Mesenchymal stem cell (in vitro differentiated cells and primary cell): ENCODE data around the gene NME5.

Experiments
- DNase-seq: peaks from one replicate; pipeline ENCODE4 v3.0.0-alpha.2; 2013
- H2AFZ ChIP-seq: one replicate; pipeline ENCODE4 v1.6.1; 2013; ENCODE audit warnings: low read depth, mild to moderate bottlenecking, control low read depth, inconsistent platforms, low read length, moderate library complexity
- H2AK5ac ChIP-seq: 2 replicates; pipeline ENCODE4 v1.6.1; 2013; ENCODE audit warnings: low read length, moderate library complexity, mild to moderate bottlenecking, inconsistent platforms; ENCODE audit not compliant: severe bottlenecking
- H2BK120ac ChIP-seq: one replicate; pipeline ENCODE4 v1.6.1; 2013; ENCODE audit warnings: low read depth, mild to moderate bottlenecking, inconsistent platforms, low read length, moderate library complexity
- H2BK12ac ChIP-seq, 2 experiments: one replicate each; pipeline ENCODE4 v1.6.1; 2013; ENCODE audit warnings: inconsistent platforms in 2 of 2, low read length in 2 of 2, mild to moderate bottlenecking in 2 of 2, moderate library complexity in 2 of 2, control low read depth in 1 of 2
- H2BK15ac ChIP-seq: one replicate; pipeline ENCODE4 v1.6.1; 2013; ENCODE audit warnings: mild to moderate bottlenecking, low read depth, inconsistent platforms; ENCODE audit not compliant: poor library complexity, severe bottlenecking
- H2BK5ac ChIP-seq: 2 replicates; pipeline ENCODE4 v1.6.1; 2013; ENCODE audit warnings: low read depth, mild to moderate bottlenecking, low read length, control low read depth, inconsistent platforms; ENCODE audit not compliant: poor library complexity, severe bottlenecking
- H3K14ac ChIP-seq, 2 experiments: one replicate each; pipeline ENCODE4 v1.6.1; 2013; ENCODE audit warnings: inconsistent platforms in 2 of 2, low read length in 2 of 2, control low read depth in 1 of 2, mild to moderate bottlenecking in 1 of 2, moderate library complexity in 1 of 2
- H3K18ac ChIP-seq, 2 experiments: one replicate each; pipeline ENCODE4 v1.6.1; 2013; ENCODE audit warnings: inconsistent platforms in 2 of 2, low read length in 2 of 2, control low read depth in 1 of 2, low read depth in 1 of 2, mild to moderate bottlenecking in 1 of 2
- H3K23ac ChIP-seq, 2 experiments: one replicate each; pipeline ENCODE4 v1.6.1; 2013; ENCODE audit warnings: inconsistent platforms in 2 of 2, low read length in 2 of 2, mild to moderate bottlenecking in 2 of 2, moderate library complexity in 2 of 2, control low read depth in 1 of 2
- H3K27ac ChIP-seq: 2 replicates; pipeline ENCODE4 v1.5.1; 2013; ENCODE audit warnings: mild to moderate bottlenecking, moderate library complexity, low read length, control low read depth, inconsistent platforms; ENCODE audit not compliant: poor library complexity, severe bottlenecking
- H3K27me3 ChIP-seq, 2 experiments: 2 replicates each; pipeline versions ENCODE4 v1.6.1 to v1.7.0; 2013; ENCODE audit warnings: low read length in 2 of 2, mild to moderate bottlenecking in 2 of 2, moderate library complexity in 2 of 2, control low read depth in 1 of 2, inconsistent platforms in 1 of 2; ENCODE audit not compliant: control insufficient read depth in 1 of 2, insufficient read depth in 1 of 2
- H3K36me3 ChIP-seq, 2 experiments: 2 replicates each; pipeline versions ENCODE4 v1.6.1 to v1.7.0; 2013; ENCODE audit warnings: low read length in 2 of 2, control low read depth in 1 of 2, inconsistent platforms in 1 of 2, low read depth in 1 of 2, mild to moderate bottlenecking in 1 of 2; ENCODE audit not compliant: insufficient read depth in 2 of 2, control insufficient read depth in 1 of 2
- H3K4ac ChIP-seq, 2 experiments: one replicate each; pipeline ENCODE4 v1.6.1; 2013; ENCODE audit warnings: inconsistent platforms in 2 of 2, low read length in 2 of 2, mild to moderate bottlenecking in 2 of 2, moderate library complexity in 2 of 2, control low read depth in 1 of 2, low read depth in 1 of 2
- H3K4me1 ChIP-seq: 2 replicates; pipeline ENCODE4 v1.6.1; 2013; ENCODE audit warnings: low read depth, low read length, control low read depth; ENCODE audit not compliant: control insufficient read depth, insufficient read depth
- H3K4me2 ChIP-seq: 2 replicates; pipeline ENCODE4 v1.6.1; 2013; ENCODE audit warnings: low read length, mild to moderate bottlenecking, inconsistent platforms; ENCODE audit not compliant: poor library complexity, severe bottlenecking
- H3K4me3 ChIP-seq, 2 experiments: 2 replicates each; pipeline versions ENCODE4 v1.5.1 to v1.7.0; 2013; ENCODE audit warnings: low read length in 2 of 2, mild to moderate bottlenecking in 2 of 2, control low read depth in 1 of 2, low read depth in 1 of 2; ENCODE audit not compliant: insufficient read depth in 1 of 2
- H3K79me1 ChIP-seq: replicated peaks from 2 replicates; pipeline ENCODE4 v1.6.1; 2013; ENCODE audit warnings: mild to moderate bottlenecking, control low read depth, low read length, inconsistent platforms; ENCODE audit not compliant: poor library complexity, severe bottlenecking
- H3K9ac ChIP-seq: 2 replicates; pipeline ENCODE4 v1.7.0; 2013; ENCODE audit warnings: mild to moderate bottlenecking, low read length, moderate library complexity
- H3K9me3 ChIP-seq: 2 replicates; pipeline ENCODE4 v1.7.0; 2013; ENCODE audit warnings: mild to moderate bottlenecking, low read length; ENCODE audit not compliant: control insufficient read depth
- H4K8ac ChIP-seq: one replicate; pipeline ENCODE4 v1.6.1; 2013; ENCODE audit warnings: inconsistent platforms, mild to moderate bottlenecking, low read length, moderate library complexity
- H4K91ac ChIP-seq: one replicate; pipeline ENCODE4 v1.6.1; 2013; ENCODE audit warnings: mild to moderate bottlenecking, low read length, inconsistent platforms
- WGBS: methylation state at CpG from one replicate; pipeline ENCODE4 v1.1.7; 2013; ENCODE audit warnings: mixed read lengths; 5-methylcytosine and 5-hydroxymethylcytosine counted together

Gene NME5

DNA sequence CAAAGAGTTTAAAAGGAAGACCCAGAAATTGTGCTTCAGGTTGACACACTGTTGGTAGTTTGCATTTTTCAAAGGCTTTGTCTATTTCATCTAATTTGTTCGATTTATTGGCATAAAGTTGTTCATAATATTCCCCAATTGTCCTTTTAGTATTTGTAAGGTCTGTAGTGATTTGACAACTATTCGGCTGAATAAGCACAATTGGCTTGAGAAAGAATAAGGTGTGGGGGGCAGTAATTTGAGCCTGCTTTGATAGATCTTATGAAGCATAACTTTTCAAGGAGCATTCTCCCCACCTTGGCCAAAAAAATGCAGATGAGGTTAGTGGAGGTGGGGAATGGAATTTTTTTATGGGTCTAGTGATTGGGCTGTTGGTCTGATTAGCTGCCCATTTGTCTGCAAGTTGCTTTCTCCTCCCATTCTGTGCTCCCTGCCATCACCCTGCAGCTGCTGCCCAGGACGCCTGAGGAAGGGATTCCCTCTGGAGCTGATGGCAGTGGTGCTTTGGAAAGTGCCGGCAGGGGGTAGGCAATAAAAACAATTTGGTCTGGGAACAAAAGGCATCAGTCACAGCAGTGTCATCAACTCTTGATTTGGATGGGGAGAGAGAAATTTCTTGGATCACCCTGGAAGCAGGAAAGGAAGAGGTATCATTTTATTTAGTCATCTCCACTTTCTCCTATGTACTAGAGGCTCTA lies 28.8 kb downstream of the NME5 start:
- H2AK5ac ChIP-seq: no peak overlapping the region
- no peak overlapping the region for H3K18ac ChIP-seq
- peaks cover 2% of the 10 kb centered on the region for H3K4me1 ChIP-seq
- 42% methylated on average over 4 of the region's 4 CpGs for WGBS
- no peak for DNase-seq
- no peak overlapping the region for H3K4ac ChIP-seq
- no peak overlapping the region for H2BK5ac ChIP-seq
- H2AFZ ChIP-seq: no peak overlapping the region
- no peaks in the 10 kb centered on the region for H3K79me1 ChIP-seq
- no peak overlapping the region for H4K91ac ChIP-seq
- no peak overlapping the region for H3K14ac ChIP-seq
- no peak overlapping the region for H3K4me2 ChIP-seq
- H3K23ac ChIP-seq: no peak overlapping the region
- H3K9me3 ChIP-seq: no peaks in the 10 kb centered on the region
- H3K9ac ChIP-seq: no peak overlapping the region
- H2BK15ac ChIP-seq: no peak overlapping the region
- H4K8ac ChIP-seq: no peak overlapping the region
- peaks cover 0 to 17% of the 10 kb centered on the region in 2 experiments for H3K27me3 ChIP-seq
- no peak overlapping the region for H3K27ac ChIP-seq
- no peak overlapping the region for H2BK120ac ChIP-seq
- H3K4me3 ChIP-seq: no peak overlapping the region
- no peaks in the 10 kb centered on the region for H3K36me3 ChIP-seq
- no peak overlapping the region for H2BK12ac ChIP-seq

DNA sequence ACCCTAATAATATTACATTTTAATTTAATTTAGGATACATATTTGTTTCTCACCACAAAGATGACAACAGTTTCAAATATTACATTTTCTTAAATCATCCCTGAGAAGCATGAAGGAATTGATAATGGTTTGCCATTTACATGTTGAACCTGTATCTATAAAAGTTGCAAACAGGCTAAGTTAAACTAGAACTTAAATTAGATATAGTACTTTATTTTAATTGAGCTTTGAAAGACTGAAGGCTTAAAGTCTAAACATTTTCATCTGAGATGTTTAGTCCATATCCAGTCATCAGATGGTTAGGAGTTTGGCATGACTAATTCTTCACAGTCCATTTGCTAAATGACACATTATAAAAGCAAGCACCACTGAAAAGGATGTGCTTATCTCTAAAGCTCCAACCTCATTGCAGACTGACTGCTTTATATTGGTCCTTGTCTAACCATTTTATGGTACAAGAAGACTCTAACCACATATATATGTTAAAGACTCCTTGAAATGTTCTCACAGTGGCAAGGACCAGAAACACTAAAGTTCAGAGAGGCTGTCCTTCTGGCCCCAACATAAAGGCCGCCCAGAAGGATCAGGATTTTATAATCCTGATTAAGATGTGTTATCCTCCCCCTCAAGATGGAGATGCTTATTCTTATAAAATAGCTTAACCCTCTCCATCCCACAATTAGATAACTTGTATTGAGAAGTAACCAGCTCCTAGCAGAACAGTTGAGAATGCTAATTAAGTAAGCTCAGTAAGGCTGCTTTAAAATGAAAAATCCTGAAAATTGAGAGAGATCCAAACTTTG lies 29.6 kb downstream of the NME5 start:
- Histone ChIP-seq H3K79me1 (no peaks in the 10 kb centered on the region), H2BK15ac (no peak overlapping the region), H3K14ac (no peak overlapping the region), H3K4me3 (no peak overlapping the region), H2BK5ac (no peak overlapping the region), H3K18ac (no peak overlapping the region), H2BK12ac (no peak overlapping the region), H3K36me3 (no peaks in the 10 kb centered on the region), H4K91ac (no peak overlapping the region), H3K27me3 (peaks cover 0 to 17% of the 10 kb centered on the region in 2 experiments), H3K4me2 (no peak overlapping the region), H2AK5ac (no peak overlapping the region), H3K9me3 (no peaks in the 10 kb centered on the region), H3K9ac (no peak overlapping the region), H3K4me1 (peaks cover 2% of the 10 kb centered on the region), H3K4ac (no peak overlapping the region), H4K8ac (no peak overlapping the region), H3K27ac (no peak overlapping the region), H2BK120ac (no peak overlapping the region), H2AFZ (no peak overlapping the region), H3K23ac (no peak overlapping the region)
- no peak for DNase-seq
- WGBS: no CpG with 5 or more reads among the region's 1 CpG

DNA sequence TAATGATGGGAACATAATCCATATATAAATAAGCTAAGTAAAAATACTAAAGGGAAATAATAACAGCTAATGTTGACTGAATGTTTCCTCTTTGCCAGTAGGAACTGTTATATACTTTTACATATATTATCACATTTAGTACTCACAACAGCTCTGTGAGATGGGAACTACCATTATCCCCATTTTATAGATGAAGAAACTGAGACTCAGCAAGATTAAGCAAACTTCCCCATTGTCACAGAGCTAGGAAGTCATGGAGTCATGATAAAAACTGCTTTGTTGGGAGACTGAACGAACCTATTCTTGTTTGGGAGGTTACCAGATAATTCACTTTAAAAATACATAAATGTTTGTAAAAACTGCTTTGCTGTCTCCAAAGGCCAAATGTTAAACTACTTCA lies 32.0 kb downstream of the NME5 start:
- H2BK15ac ChIP-seq: no peak overlapping the region
- H3K4me1 ChIP-seq: peaks cover 2% of the 10 kb centered on the region
- no CpG with 5 or more reads among the region's 1 CpG for WGBS
- H4K91ac ChIP-seq: no peak overlapping the region
- no peak overlapping the region for H3K4ac ChIP-seq
- H2AFZ ChIP-seq: no peak overlapping the region
- DNase-seq: no peak
- H4K8ac ChIP-seq: no peak overlapping the region
- H2BK12ac ChIP-seq: no peak overlapping the region
- peaks cover 6 to 33% of the 10 kb centered on the region in 2 experiments for H3K27me3 ChIP-seq
- H3K14ac ChIP-seq: no peak overlapping the region
- H3K79me1 ChIP-seq: no peaks in the 10 kb centered on the region
- no peak overlapping the region for H3K4me2 ChIP-seq
- H3K9ac ChIP-seq: no peak overlapping the region
- H3K4me3 ChIP-seq: no peak overlapping the region
- no peak overlapping the region for H2BK5ac ChIP-seq
- H2AK5ac ChIP-seq: no peak overlapping the region
- H3K36me3 ChIP-seq: no peaks in the 10 kb centered on the region
- no peak overlapping the region for H2BK120ac ChIP-seq
- no peak overlapping the region for H3K27ac ChIP-seq
- no peak overlapping the region for H3K23ac ChIP-seq
- no peak overlapping the region for H3K18ac ChIP-seq
- H3K9me3 ChIP-seq: no peaks in the 10 kb centered on the region

DNA sequence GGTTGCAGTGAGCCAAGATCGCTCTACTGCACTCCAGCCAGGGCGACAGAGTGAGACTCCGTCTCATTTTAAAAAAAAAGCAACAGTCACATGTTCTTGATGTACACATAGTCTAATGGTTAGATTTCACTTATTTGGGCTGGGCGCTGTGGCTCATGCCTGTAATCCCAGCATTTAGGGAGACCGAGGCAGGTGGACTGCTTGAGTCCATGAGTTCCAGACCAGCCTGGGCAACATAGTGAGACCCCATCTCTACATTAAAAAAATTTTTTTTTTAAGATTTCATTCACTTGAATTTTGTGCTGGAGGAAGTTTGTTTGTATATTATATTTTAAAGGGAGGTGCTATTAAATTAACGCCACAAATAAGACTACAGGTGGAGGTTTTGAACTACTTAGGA lies 33.5 kb downstream of the NME5 start:
- Histone ChIP-seq H4K8ac (no peak overlapping the region), H3K4me2 (no peak overlapping the region), H3K79me1 (no peaks in the 10 kb centered on the region), H2BK5ac (no peak overlapping the region), H3K18ac (no peak overlapping the region), H3K9ac (no peak overlapping the region), H2BK15ac (no peak overlapping the region), H3K4ac (no peak overlapping the region), H3K36me3 (no peaks in the 10 kb centered on the region), H3K27ac (no peak overlapping the region), H3K9me3 (no peaks in the 10 kb centered on the region), H3K4me1 (peaks cover 2% of the 10 kb centered on the region), H3K27me3 (peaks cover 12 to 34% of the 10 kb centered on the region in 2 experiments), H2BK120ac (no peak overlapping the region), H2AK5ac (no peak overlapping the region), H2AFZ (no peak overlapping the region), H2BK12ac (no peak overlapping the region), H4K91ac (no peak overlapping the region), H3K23ac (no peak overlapping the region), H3K14ac (no peak overlapping the region), H3K4me3 (no peak overlapping the region)
- DNase-seq: no peak
- WGBS: 85% methylated on average over 6 of the region's 6 CpGs
